Measurements from ENCODE around the gene WDPCP.

Gene WDPCP

GRCh38 chr2:63627866-63628265, 39.6 kb upstream of the WDPCP start:
- TF ChIP-seq EGR1 (IDR thresholded peaks at IDR 0.05) (no peak), FOXM1 (IDR thresholded peaks at IDR 0.05; ENCODE audit: borderline replicate concordance, low read depth) (no peak), YY1 (IDR thresholded peaks at IDR 0.05; ENCODE audit: low read depth) (no peak), RAD21 (IDR thresholded peaks at IDR 0.05; ENCODE audit: low read depth) (no peak), CREB1 (IDR thresholded peaks at IDR 0.05; ENCODE audit: low read depth) (no peak), TEAD4 (IDR thresholded peaks at IDR 0.05) (no peak), USF1 (IDR thresholded peaks at IDR 0.05) (no peak), NFIC (IDR thresholded peaks at IDR 0.05) (no peak), TAF1 (IDR thresholded peaks at IDR 0.05; ENCODE audit: low read depth) (no peak), EP300 (IDR thresholded peaks at IDR 0.05; ENCODE audit: borderline replicate concordance) (no peak), REST (IDR thresholded peaks at IDR 0.05; ENCODE audit: low read depth) (no peak), CEBPB (IDR thresholded peaks at IDR 0.05) (no peak), MAX (IDR thresholded peaks at IDR 0.05) (no peak), TCF12 (IDR thresholded peaks at IDR 0.05; ENCODE audit: low read depth) (no peak), ZBTB7A (IDR thresholded peaks at IDR 0.05; ENCODE audit: low read depth) (no peak)

GRCh38 chr2:63622751-63623150, 34.5 kb upstream of the WDPCP start:
- TF ChIP-seq NFIC (IDR thresholded peaks at IDR 0.05) (no peak), CEBPB (IDR thresholded peaks at IDR 0.05) (no peak), REST (IDR thresholded peaks at IDR 0.05; ENCODE audit: low read depth) (no peak), ZBTB7A (IDR thresholded peaks at IDR 0.05; ENCODE audit: low read depth) (no peak), YY1 (IDR thresholded peaks at IDR 0.05; ENCODE audit: low read depth) (no peak), EP300 (IDR thresholded peaks at IDR 0.05; ENCODE audit: borderline replicate concordance) (no peak), EGR1 (IDR thresholded peaks at IDR 0.05) (no peak), RAD21 (IDR thresholded peaks at IDR 0.05; ENCODE audit: low read depth) (no peak), MAX (IDR thresholded peaks at IDR 0.05) (no peak), TCF12 (IDR thresholded peaks at IDR 0.05; ENCODE audit: low read depth) (no peak), USF1 (IDR thresholded peaks at IDR 0.05) (no peak), CREB1 (IDR thresholded peaks at IDR 0.05; ENCODE audit: low read depth) (no peak), TEAD4 (IDR thresholded peaks at IDR 0.05) (no peak), TAF1 (IDR thresholded peaks at IDR 0.05; ENCODE audit: low read depth) (no peak)

- TF ChIP-seq TEAD4 (IDR thresholded peaks at IDR 0.05) (no peak), ZBTB7A (IDR thresholded peaks at IDR 0.05; ENCODE audit: low read depth) (no peak), NFIC (IDR thresholded peaks at IDR 0.05) (no peak), TCF12 (IDR thresholded peaks at IDR 0.05; ENCODE audit: low read depth) (no peak), YY1 (IDR thresholded peaks at IDR 0.05; ENCODE audit: low read depth) (no peak), CEBPB (IDR thresholded peaks at IDR 0.05) (no peak), USF1 (IDR thresholded peaks at IDR 0.05) (no peak), EGR1 (IDR thresholded peaks at IDR 0.05) (no peak), RAD21 (IDR thresholded peaks at IDR 0.05; ENCODE audit: low read depth) (no peak), CREB1 (IDR thresholded peaks at IDR 0.05; ENCODE audit: low read depth) (no peak), FOXM1 (IDR thresholded peaks at IDR 0.05; ENCODE audit: borderline replicate concordance, low read depth) (no peak), MAX (IDR thresholded peaks at IDR 0.05) (no peak), TAF1 (IDR thresholded peaks at IDR 0.05; ENCODE audit: low read depth) (no peak), EP300 (IDR thresholded peaks at IDR 0.05; ENCODE audit: borderline replicate concordance) (no peak), REST (IDR thresholded peaks at IDR 0.05; ENCODE audit: low read depth) (no peak)
Observed at GRCh38 chr2:63619328-63619727, 31.1 kb upstream of the WDPCP start.

Data from Ishikawa (cell line).